ENCODE measurements around the gene HOXB2. TPM values are rescaled to one million over a fixed set of nuclear protein-coding genes. Genes with fewer than 3 reads are reported as not detected.

The HOXB2 gene
- total RNA-seq, 3 donors from 2014 or later (not counting 1 experiment from before 2014, with no cell fraction given), result 21.6 to 30.5 (median 24.7) TPM

GRCh38 chr17:48566717-48567116, 21.8 kb upstream of the HOXB2 start:
- Histone ChIP-seq H3K4me1 (ENCODE audit: control insufficient read depth, insufficient read depth, low read length) (peaks cover 10% of the 10 kb centered on the region), H3K36me3 (ENCODE audit: control insufficient read depth, insufficient read depth, low read length) (no peaks in the 10 kb centered on the region), H3K27ac (ENCODE audit: low read length) (no peak overlapping the region), H3K9me3 (ENCODE audit: control insufficient read depth, insufficient read depth, low read length) (no peaks in the 10 kb centered on the region), H3K27me3 (ENCODE audit: control insufficient read depth, insufficient read depth, low read length) (no peaks in the 10 kb centered on the region), H3K4me3 (ENCODE audit: low read length) (no peak overlapping the region)
- no peak overlapping the region for H3K4me3 Mint-ChIP-seq
- peaks cover 7 to 17% of the 10 kb centered on the region in 2 donors for H3K4me1 Mint-ChIP-seq
- peaks cover 0 to 10% of the 10 kb centered on the region in 2 donors for H3K27me3 Mint-ChIP-seq (ENCODE audit: low read depth in 2 of 2)
- TF ChIP-seq, protein P1, sequence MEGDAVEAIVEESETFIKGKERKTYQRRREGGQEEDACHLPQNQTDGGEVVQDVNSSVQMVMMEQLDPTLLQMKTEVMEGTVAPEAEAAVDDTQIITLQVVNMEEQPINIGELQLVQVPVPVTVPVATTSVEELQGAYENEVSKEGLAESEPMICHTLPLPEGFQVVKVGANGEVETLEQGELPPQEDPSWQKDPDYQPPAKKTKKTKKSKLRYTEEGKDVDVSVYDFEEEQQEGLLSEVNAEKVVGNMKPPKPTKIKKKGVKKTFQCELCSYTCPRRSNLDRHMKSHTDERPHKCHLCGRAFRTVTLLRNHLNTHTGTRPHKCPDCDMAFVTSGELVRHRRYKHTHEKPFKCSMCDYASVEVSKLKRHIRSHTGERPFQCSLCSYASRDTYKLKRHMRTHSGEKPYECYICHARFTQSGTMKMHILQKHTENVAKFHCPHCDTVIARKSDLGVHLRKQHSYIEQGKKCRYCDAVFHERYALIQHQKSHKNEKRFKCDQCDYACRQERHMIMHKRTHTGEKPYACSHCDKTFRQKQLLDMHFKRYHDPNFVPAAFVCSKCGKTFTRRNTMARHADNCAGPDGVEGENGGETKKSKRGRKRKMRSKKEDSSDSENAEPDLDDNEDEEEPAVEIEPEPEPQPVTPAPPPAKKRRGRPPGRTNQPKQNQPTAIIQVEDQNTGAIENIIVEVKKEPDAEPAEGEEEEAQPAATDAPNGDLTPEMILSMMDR (IDR thresholded peaks at IDR 0.05), result no peak
- H3K9me3 Mint-ChIP-seq, result no peaks in the 10 kb centered on the region
- WGBS (ENCODE audit: insufficient coverage), result no CpG with 5 or more reads among the region's 2 CpGs
- DNase-seq (no peak), ATAC-seq (no peak)
- intact Hi-C loops (cut with micrococcal nuclease), result no loop called here
- no peak overlapping the region for H3K27ac Mint-ChIP-seq
- no peaks in the 10 kb centered on the region for H3K36me3 Mint-ChIP-seq

DNA sequence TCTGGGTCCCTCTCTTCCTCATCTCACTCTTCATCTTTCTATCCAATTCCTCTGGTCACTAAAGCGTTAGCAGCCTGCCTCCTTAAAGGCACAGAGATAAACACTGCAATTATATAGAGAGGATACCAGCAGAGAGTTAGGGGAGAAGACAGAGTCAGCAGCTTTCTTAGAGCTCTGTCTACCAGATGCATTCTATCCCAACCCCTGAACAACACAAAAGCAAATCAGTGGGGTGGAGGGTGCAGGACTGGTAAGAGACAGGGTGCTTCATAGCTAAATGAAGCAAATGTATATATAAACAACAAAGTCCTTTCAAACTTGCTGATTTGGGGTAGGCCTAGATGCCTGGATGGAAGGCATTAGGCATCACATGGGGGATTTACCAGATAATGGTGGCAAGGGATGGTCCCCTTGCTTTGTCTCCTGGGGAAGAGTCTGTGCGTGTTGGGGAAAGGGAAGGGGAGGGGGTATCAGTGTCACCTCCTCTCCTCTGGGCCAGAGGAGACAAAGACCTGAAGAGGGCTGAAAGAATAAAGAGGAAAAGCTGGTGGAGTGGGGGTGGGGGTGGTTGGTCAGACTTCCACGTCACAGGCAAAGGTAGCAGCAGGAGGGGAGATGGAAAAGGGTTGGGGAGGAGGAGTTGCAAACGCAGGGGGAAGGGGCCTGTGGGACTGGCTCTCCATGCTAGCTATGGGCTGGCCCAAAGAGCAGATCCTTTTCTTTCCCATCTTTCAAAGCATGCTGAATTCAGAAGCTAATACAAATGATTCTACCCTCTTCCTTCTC, 21.2 kb upstream of the HOXB2 start:
- Mint-ChIP-seq H3K36me3 (no peaks in the 10 kb centered on the region), H3K4me3 (no peak overlapping the region), H3K27me3 (ENCODE audit: low read depth in 2 of 2) (peaks cover 0 to 10% of the 10 kb centered on the region in 2 donors), H3K27ac (no peak overlapping the region), H3K9me3 (no peaks in the 10 kb centered on the region), H3K4me1 (peaks cover 13 to 18% of the 10 kb centered on the region in 2 donors)
- intact Hi-C loops (cut with micrococcal nuclease), result no loop called here
- ATAC-seq (no peak), DNase-seq (no peak)
- H3K27ac ChIP-seq (ENCODE audit: low read length), result no peak overlapping the region
- no peaks in the 10 kb centered on the region for H3K36me3 ChIP-seq (ENCODE audit: control insufficient read depth, insufficient read depth, low read length)
- H3K4me1 ChIP-seq (ENCODE audit: control insufficient read depth, insufficient read depth, low read length), result peaks cover 16% of the 10 kb centered on the region
- no peaks in the 10 kb centered on the region for H3K27me3 ChIP-seq (ENCODE audit: control insufficient read depth, insufficient read depth, low read length)
- no peaks in the 10 kb centered on the region for H3K9me3 ChIP-seq (ENCODE audit: control insufficient read depth, insufficient read depth, low read length)
- TF ChIP-seq, protein P1 (IDR thresholded peaks at IDR 0.05), result no peak
- H3K4me3 ChIP-seq (ENCODE audit: low read length), result no peak overlapping the region
- 87% methylated on average over 3 of the region's 4 CpGs for WGBS (ENCODE audit: insufficient coverage)

GRCh38 chr17:48565022-48565554, 20.2 kb upstream of the HOXB2 start:
- no peaks in the 10 kb centered on the region for H3K36me3 Mint-ChIP-seq
- H3K27me3 ChIP-seq (ENCODE audit: control insufficient read depth, insufficient read depth, low read length), result no peaks in the 10 kb centered on the region
- no peak for ATAC-seq
- no peaks in the 10 kb centered on the region for H3K9me3 ChIP-seq (ENCODE audit: control insufficient read depth, insufficient read depth, low read length)
- peak overlapping the region; percentile 21 for H3K4me3 Mint-ChIP-seq
- no peaks in the 10 kb centered on the region for H3K9me3 Mint-ChIP-seq
- no peak overlapping the region for H3K4me3 ChIP-seq (ENCODE audit: low read length)
- no peak overlapping the region for H3K27ac ChIP-seq (ENCODE audit: low read length)
- H3K4me1 Mint-ChIP-seq, result peaks cover 15 to 20% of the 10 kb centered on the region in 2 donors
- DNase-seq, result no peak
- TF ChIP-seq, protein P1 (IDR thresholded peaks at IDR 0.05), result no peak
- WGBS (ENCODE audit: insufficient coverage), result 82% methylated on average over 1 of the region's 2 CpGs
- no peaks in the 10 kb centered on the region for H3K36me3 ChIP-seq (ENCODE audit: control insufficient read depth, insufficient read depth, low read length)
- intact Hi-C loops (cut with micrococcal nuclease), result no loop called here
- H3K27me3 Mint-ChIP-seq (ENCODE audit: low read depth in 2 of 2), result peaks cover 0 to 10% of the 10 kb centered on the region in 2 donors
- H3K27ac Mint-ChIP-seq, result no peak overlapping the region
- peaks cover 18% of the 10 kb centered on the region for H3K4me1 ChIP-seq (ENCODE audit: control insufficient read depth, insufficient read depth, low read length)
